GM21526 (cell line): Measurements from ENCODE around the gene TMEM158.

Source experiments
- ATAC-seq: cut with Tn5 transposase; IDR thresholded peaks from one replicate; pipeline ENCODE4 v1.9.1; 2021; ENCODE audit warnings: moderate library complexity; ENCODE audit not compliant: unreplicated experiment, low FRiP score

Gene TMEM158

GRCh38 chr3:45178183-45179023, 47.7 kb downstream of the TMEM158 start:
- ATAC-seq, result no peak

- ATAC-seq, result no peak
These were observed 49.2 kb downstream of the TMEM158 start for GRCh38 chr3:45176912-45177311.
